Trophoblast cell (in vitro differentiated cells and primary cell): ENCODE results near the gene ACAD9.

Source experiments
- DNase-seq, 2 donors: peaks; one replicate each; pipeline ENCODE4 v3.0.0-alpha.2; 2016
- H2AFZ ChIP-seq: 2 replicates; pipeline ENCODE4 v1.6.1; 2013; ENCODE audit warnings: low read length, moderate library complexity, mild to moderate bottlenecking; ENCODE audit not compliant: insufficient read depth, poor library complexity
- H2AK5ac ChIP-seq: 2 replicates; pipeline ENCODE4 v1.6.1; 2013; ENCODE audit warnings: mild to moderate bottlenecking, low read length
- H2BK120ac ChIP-seq: 2 replicates; pipeline ENCODE4 v1.6.1; 2013; ENCODE audit warnings: low read length, mild to moderate bottlenecking, moderate library complexity; ENCODE audit not compliant: insufficient read depth, poor library complexity
- H2BK12ac ChIP-seq: 2 replicates; pipeline ENCODE4 v1.6.1; 2013; ENCODE audit warnings: mild to moderate bottlenecking, low read length, moderate library complexity
- H2BK5ac ChIP-seq: 2 replicates; pipeline ENCODE4 v1.6.1; 2013; ENCODE audit warnings: low read length, low read depth, moderate library complexity, mild to moderate bottlenecking; ENCODE audit not compliant: poor library complexity
- H3K14ac ChIP-seq: 2 replicates; pipeline ENCODE4 v1.6.1; 2013; ENCODE audit warnings: mild to moderate bottlenecking, low read length
- H3K18ac ChIP-seq: 2 replicates; pipeline ENCODE4 v1.6.1; 2013; ENCODE audit warnings: mild to moderate bottlenecking, low read length
- H3K23ac ChIP-seq: 2 replicates; pipeline ENCODE4 v1.6.1; 2013; ENCODE audit warnings: low read length
- H3K27ac ChIP-seq: 2 replicates; pipeline ENCODE4 v1.5.1; 2013; ENCODE audit warnings: low read depth, mild to moderate bottlenecking, inconsistent platforms, low read length, moderate library complexity
- H3K27me3 ChIP-seq: 2 replicates; pipeline ENCODE4 v1.6.1; 2013; ENCODE audit warnings: inconsistent platforms, mild to moderate bottlenecking, low read length, moderate library complexity; ENCODE audit not compliant: insufficient read depth
- H3K36me3 ChIP-seq, 2 experiments: 1 replicate in 1 of 2; 2 replicates in 1 of 2; pipeline ENCODE4 v1.6.1; 2013; ENCODE audit warnings: low read length in 2 of 2, mild to moderate bottlenecking in 2 of 2, moderate library complexity in 1 of 2; ENCODE audit not compliant: insufficient read depth in 2 of 2, control insufficient read depth in 1 of 2
- H3K4ac ChIP-seq: 2 replicates; pipeline ENCODE4 v1.6.1; 2013; ENCODE audit warnings: low read depth, mild to moderate bottlenecking, low read length, moderate library complexity
- H3K4me1 ChIP-seq, 2 experiments: 1 replicate in 1 of 2; 2 replicates in 1 of 2; pipeline ENCODE4 v1.6.1; 2013; ENCODE audit warnings: low read length in 2 of 2, mild to moderate bottlenecking in 2 of 2, moderate library complexity in 1 of 2; ENCODE audit not compliant: insufficient read depth in 2 of 2, control insufficient read depth in 1 of 2
- H3K4me2 ChIP-seq: 2 replicates; pipeline ENCODE4 v1.6.1; 2013; ENCODE audit warnings: inconsistent platforms, mild to moderate bottlenecking, low read length, moderate library complexity
- H3K4me3 ChIP-seq: 2 replicates; pipeline ENCODE4 v1.5.1; 2013; ENCODE audit warnings: mild to moderate bottlenecking, low read depth, low read length, inconsistent platforms
- H3K79me1 ChIP-seq: one replicate; pipeline ENCODE4 v1.6.1; 2013; ENCODE audit warnings: low read length
- H3K79me2 ChIP-seq: 2 replicates; pipeline ENCODE4 v1.6.1; 2013; ENCODE audit warnings: low read length, mild to moderate bottlenecking; ENCODE audit not compliant: control insufficient read depth, insufficient read depth, poor library complexity
- H3K9ac ChIP-seq: 2 replicates; pipeline ENCODE4 v1.6.1; 2013; ENCODE audit warnings: mild to moderate bottlenecking, low read length
- H3K9me3 ChIP-seq: 2 replicates; pipeline ENCODE4 v1.6.1; 2013; ENCODE audit warnings: low read depth, mild to moderate bottlenecking, control low read depth, inconsistent platforms, low read length; ENCODE audit not compliant: insufficient read depth
- H4K12ac ChIP-seq: 2 replicates; pipeline ENCODE4 v1.6.1; 2013; ENCODE audit warnings: low read depth, mild to moderate bottlenecking, low read length, moderate library complexity
- H4K8ac ChIP-seq: 2 replicates; pipeline ENCODE4 v1.6.1; 2013; ENCODE audit warnings: low read depth, mild to moderate bottlenecking, low read length, moderate library complexity
- H4K91ac ChIP-seq: one replicate; pipeline ENCODE4 v1.6.1; 2013; ENCODE audit warnings: low read depth, mild to moderate bottlenecking, low read length, moderate library complexity
- WGBS: extraction: QIAGEN DNeasy Blood & Tissue Kit; methylation state at CpG from one replicate; pipeline ENCODE4 v1.1.7; 2013; ENCODE audit warnings: missing lambda C conversion rate; ENCODE audit not compliant: insufficient read length, insufficient coverage; ENCODE audit errors: extremely low coverage; 5-methylcytosine and 5-hydroxymethylcytosine counted together

ACAD9 gene

GRCh38 chr3:128907706-128908445 lies 28.5 kb downstream of the ACAD9 start:
- no peak overlapping the region for H3K27ac ChIP-seq
- no peak overlapping the region for H4K91ac ChIP-seq
- no peak overlapping the region for H4K8ac ChIP-seq
- no peak overlapping the region for H3K18ac ChIP-seq
- no peak overlapping the region for H3K4me2 ChIP-seq
- WGBS, result no CpG with 5 or more reads among the region's 15 CpGs
- no peak overlapping the region for H3K4me3 ChIP-seq
- H2BK5ac ChIP-seq, result no peak overlapping the region
- no peaks in the 10 kb centered on the region for H3K79me2 ChIP-seq
- no peak overlapping the region for H4K12ac ChIP-seq
- no peak overlapping the region for H2BK120ac ChIP-seq
- H2BK12ac ChIP-seq, result no peak overlapping the region
- H3K14ac ChIP-seq, result no peak overlapping the region
- no peaks in the 10 kb centered on the region for H3K4me1 ChIP-seq
- DNase-seq, result no peak
- no peak overlapping the region for H2AFZ ChIP-seq
- no peak overlapping the region for H3K4ac ChIP-seq
- no peaks in the 10 kb centered on the region for H3K79me1 ChIP-seq
- H3K36me3 ChIP-seq, result peaks cover 88 to 96% of the 10 kb centered on the region in 2 experiments
- no peak overlapping the region for H3K23ac ChIP-seq
- H3K9ac ChIP-seq, result no peak overlapping the region
- no peaks in the 10 kb centered on the region for H3K9me3 ChIP-seq
- H3K27me3 ChIP-seq, result no peaks in the 10 kb centered on the region
- no peak overlapping the region for H2AK5ac ChIP-seq

GRCh38 chr3:128908951-128909350 lies 29.5 kb downstream of the ACAD9 start:
- Histone ChIP-seq H3K79me1 (no peaks in the 10 kb centered on the region), H3K9me3 (no peaks in the 10 kb centered on the region), H3K4me3 (no peak overlapping the region), H4K12ac (no peak overlapping the region), H3K27ac (no peak overlapping the region), H2AFZ (no peak overlapping the region), H3K36me3 (peaks cover 88 to 96% of the 10 kb centered on the region in 2 experiments), H2AK5ac (no peak overlapping the region), H3K14ac (no peak overlapping the region), H2BK5ac (no peak overlapping the region), H3K27me3 (no peaks in the 10 kb centered on the region), H3K9ac (no peak overlapping the region), H3K23ac (no peak overlapping the region), H3K79me2 (no peaks in the 10 kb centered on the region), H2BK120ac (no peak overlapping the region), H4K8ac (no peak overlapping the region), H3K4me1 (no peaks in the 10 kb centered on the region), H4K91ac (no peak overlapping the region), H3K4ac (no peak overlapping the region), H3K18ac (no peak overlapping the region), H2BK12ac (no peak overlapping the region), H3K4me2 (no peak overlapping the region)
- no peak for DNase-seq
- WGBS, result no CpG with 5 or more reads among the region's 6 CpGs

GRCh38 chr3:128910006-128910405 lies 30.6 kb downstream of the ACAD9 start:
- Histone ChIP-seq H3K18ac (no peak overlapping the region), H3K27me3 (no peaks in the 10 kb centered on the region), H3K9ac (no peak overlapping the region), H4K91ac (no peak overlapping the region), H3K36me3 (peaks cover 85 to 98% of the 10 kb centered on the region in 2 experiments), H2AK5ac (no peak overlapping the region), H3K4me2 (no peak overlapping the region), H3K27ac (no peak overlapping the region), H2BK12ac (no peak overlapping the region), H3K79me1 (no peaks in the 10 kb centered on the region), H3K14ac (no peak overlapping the region), H2BK5ac (no peak overlapping the region), H3K79me2 (no peaks in the 10 kb centered on the region), H4K12ac (no peak overlapping the region), H3K9me3 (peaks cover 2% of the 10 kb centered on the region), H4K8ac (no peak overlapping the region), H2AFZ (no peak overlapping the region), H3K4me1 (no peaks in the 10 kb centered on the region), H3K23ac (no peak overlapping the region), H2BK120ac (no peak overlapping the region), H3K4ac (no peak overlapping the region), H3K4me3 (no peak overlapping the region)
- WGBS, result no CpG with 5 or more reads among the region's 13 CpGs
- DNase-seq, result no peak

- Histone ChIP-seq H2BK120ac (no peak overlapping the region), H2AK5ac (no peak overlapping the region), H3K9me3 (peaks cover 2% of the 10 kb centered on the region), H3K27ac (no peak overlapping the region), H2BK5ac (no peak overlapping the region), H3K23ac (no peak overlapping the region), H3K36me3 (peaks cover 74 to 94% of the 10 kb centered on the region in 2 experiments), H4K8ac (no peak overlapping the region), H2AFZ (no peak overlapping the region), H4K12ac (no peak overlapping the region), H3K4me1 (no peaks in the 10 kb centered on the region), H3K4me2 (no peak overlapping the region), H4K91ac (no peak overlapping the region), H3K79me2 (no peaks in the 10 kb centered on the region), H3K4me3 (no peak overlapping the region), H3K14ac (no peak overlapping the region), H3K18ac (no peak overlapping the region), H3K9ac (no peak overlapping the region), H3K27me3 (no peaks in the 10 kb centered on the region), H2BK12ac (no peak overlapping the region), H3K79me1 (no peaks in the 10 kb centered on the region), H3K4ac (no peak overlapping the region)
- no CpG with 5 or more reads among the region's 7 CpGs for WGBS
- DNase-seq, result no peak
Observed at GRCh38 chr3:128911911-128912310, 32.5 kb downstream of the ACAD9 start.
